HG02970 (cell line): ENCODE data around the gene CASQ1.

ENCODE experiments used
- ATAC-seq: cut with Tn5 transposase; IDR thresholded peaks from one replicate; pipeline ENCODE4 v1.9.1; 2021; ENCODE audit warnings: mild to moderate bottlenecking, moderate library complexity, moderate number of reproducible peaks; ENCODE audit not compliant: unreplicated experiment, low FRiP score

Gene CASQ1

GRCh38 chr1:160222546-160222945, 32.2 kb downstream of the CASQ1 start:
- ATAC-seq, result no peak

DNA sequence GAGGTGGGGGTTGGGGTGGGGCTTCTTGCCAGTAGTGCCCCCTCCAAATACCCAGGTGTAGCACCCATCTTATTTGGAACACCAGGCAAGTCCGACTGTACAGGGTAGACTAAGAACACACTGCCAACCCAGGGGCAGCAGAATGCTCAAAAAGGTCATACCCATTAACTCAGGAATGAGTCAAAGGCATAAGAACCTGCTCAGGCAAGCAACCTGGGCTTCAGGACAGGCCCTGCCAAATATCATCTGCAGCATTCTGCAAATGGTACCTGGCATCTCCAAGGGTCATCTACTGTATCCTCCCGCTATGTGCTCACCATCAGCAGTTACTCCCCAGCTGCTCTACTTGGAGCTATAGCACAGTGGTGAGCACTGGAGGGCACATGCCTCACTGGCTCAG, 34.2 kb downstream of the CASQ1 start:
- ATAC-seq, result no peak

GRCh38 chr1:160225345-160225744, 35.0 kb downstream of the CASQ1 start:
- ATAC-seq, result no peak

DNA sequence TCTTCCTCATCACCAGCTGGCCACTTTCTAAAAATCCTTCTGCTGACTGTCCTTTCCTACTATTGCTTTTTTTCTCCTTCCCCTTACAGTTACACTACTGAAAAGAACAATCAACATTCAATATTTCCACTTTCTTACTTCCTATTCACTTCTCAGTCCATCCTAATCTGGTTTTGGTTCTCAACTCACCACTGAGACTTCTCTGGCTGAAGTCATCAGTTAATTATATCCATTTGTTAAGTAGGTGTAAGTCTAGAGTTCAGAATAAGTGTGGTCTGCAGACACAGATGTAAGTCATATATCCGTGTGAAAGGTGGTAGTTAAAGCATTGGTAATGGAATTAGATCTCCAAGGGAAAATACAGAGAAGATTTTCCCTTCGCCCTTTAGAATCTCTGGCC, 36.2 kb downstream of the CASQ1 start:
- no peak for ATAC-seq

GRCh38 chr1:160227034-160227433, 36.7 kb downstream of the CASQ1 start:
- no peak for ATAC-seq

- ATAC-seq, result no peak
Measured at GRCh38 chr1:160227561-160227960, 37.2 kb downstream of the CASQ1 start.

DNA sequence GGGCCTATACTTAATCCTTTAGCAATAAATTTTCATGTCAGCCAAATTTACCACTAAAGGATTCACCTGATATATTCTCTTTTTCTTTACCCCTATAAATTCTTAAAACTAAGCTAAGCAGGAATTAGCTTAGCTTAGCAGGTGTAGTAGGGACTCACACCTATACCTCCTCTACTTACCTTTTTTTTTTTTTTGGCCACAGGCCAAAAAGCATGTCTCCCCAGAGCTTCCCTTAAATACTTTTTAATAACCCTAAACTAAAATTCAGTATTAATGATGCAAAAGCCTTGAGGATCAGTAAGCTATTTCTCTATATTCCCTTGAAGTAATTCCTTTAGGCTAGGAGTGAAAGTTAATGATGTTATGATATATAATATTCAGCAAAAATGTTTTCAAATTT, 38.1 kb downstream of the CASQ1 start:
- ATAC-seq, result no peak

DNA sequence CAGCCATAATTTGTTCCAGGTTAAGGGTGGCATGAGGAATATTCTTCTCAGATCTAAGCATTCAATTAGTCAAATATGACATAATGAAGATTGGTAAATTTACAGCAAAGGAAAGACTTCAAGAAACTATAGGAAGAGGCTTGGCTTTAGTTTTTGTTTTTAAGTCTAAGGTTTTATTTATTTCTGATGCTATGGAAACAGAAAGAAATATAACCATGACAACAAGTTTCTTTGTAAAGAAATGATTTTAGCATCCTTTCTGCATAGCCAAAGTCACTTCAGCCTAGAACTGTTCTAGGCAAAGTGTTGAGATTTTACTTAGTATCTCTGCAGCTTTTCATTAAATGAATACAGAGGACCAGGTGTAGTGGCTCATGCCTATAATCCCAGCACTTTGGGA, 42.5 kb downstream of the CASQ1 start:
- no peak for ATAC-seq

- no peak for ATAC-seq
Measured at GRCh38 chr1:160236806-160237205, 46.4 kb downstream of the CASQ1 start.

DNA sequence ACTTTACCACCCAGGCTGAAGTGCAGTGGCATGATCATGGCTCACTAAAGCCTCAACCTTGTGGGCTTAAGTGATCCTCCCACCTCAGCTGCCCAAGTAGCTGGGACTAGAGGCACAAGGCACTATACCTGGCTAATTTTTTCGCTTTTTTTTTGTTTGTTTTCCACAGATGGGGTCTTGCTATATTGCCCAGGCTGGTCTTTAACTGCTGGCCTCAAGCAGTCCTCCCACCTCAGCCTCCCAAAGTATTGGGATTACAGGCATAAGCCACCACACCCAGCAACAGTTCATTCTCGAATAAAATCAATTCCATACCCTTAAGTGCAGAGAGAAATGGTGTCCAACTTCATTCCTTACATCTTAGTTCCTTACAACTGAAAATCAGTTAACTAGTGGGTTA, 47.2 kb downstream of the CASQ1 start:
- ATAC-seq, result no peak

GRCh38 chr1:160238408-160238807, 48.0 kb downstream of the CASQ1 start:
- ATAC-seq, result no peak

GRCh38 chr1:160239582-160240299, 49.4 kb downstream of the CASQ1 start:
- no peak for ATAC-seq

DNA sequence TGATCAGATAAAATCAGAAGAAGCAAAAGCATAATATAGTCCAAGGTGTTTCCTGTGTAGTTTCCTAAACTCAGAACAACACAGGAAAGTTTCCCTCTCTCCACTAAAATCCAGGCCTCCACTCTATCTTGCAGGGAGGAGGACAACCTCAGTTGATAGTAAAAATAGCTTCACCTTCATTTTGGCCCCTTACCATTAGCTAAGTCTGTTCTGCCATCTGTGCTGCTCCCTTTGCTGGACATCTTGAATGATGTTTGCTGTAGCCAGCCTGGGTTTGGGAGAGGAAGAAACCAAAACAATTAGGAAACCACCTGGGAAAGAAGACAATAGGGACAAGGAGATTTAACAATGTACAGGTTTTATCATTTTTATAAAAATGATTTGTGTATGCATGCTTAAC, 53.4 kb downstream of the CASQ1 start:
- no peak for ATAC-seq

GRCh38 chr1:160244209-160244608, 53.8 kb downstream of the CASQ1 start:
- no peak for ATAC-seq

- no peak for ATAC-seq
Measured at GRCh38 chr1:160245434-160245833, 55.1 kb downstream of the CASQ1 start.

DNA sequence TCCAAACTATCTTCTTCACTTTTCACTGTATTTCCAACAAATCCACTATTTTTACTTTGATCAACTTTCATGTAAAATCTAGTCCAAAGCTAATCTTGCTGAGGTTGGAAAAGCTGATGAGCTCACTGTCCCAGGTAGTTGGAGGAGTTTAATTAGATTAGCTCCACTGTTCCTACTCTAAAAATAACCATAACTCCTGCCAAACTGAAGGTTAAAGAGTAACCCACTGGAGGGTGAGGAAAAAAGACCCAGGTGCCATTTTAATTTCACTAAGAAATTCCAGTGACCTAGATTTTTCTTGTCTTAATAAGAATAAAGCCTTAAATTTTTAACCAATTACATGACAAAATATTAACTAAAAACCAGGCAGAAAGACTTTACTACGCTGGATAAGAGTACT, 56.7 kb downstream of the CASQ1 start:
- no peak for ATAC-seq

DNA sequence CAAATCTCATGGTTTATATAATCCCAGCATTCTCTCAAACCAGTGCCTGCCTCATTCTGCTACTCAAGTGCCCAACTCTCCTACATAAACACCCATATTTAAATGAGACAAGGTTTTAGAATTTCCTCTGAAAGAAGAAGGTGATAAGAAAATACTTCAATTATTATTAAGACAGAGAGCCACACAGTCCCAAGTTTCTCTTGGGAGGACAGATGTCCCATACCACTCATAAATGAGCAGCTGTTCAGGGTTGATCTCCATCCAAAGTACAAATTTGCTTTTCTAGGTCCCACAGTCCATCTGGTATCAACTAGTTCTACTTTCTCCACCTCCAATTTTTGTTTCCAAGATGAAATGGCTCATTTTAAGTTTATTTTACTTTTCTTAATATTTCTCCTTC, 60.6 kb downstream of the CASQ1 start:
- ATAC-seq, result no peak
